Ovary (tissue), 3 donors: ENCODE results near the gene ZSWIM6.

ENCODE experiments used
- EP300 ChIP-seq: sonication (generic); formaldehyde crosslinking; IDR thresholded peaks from one replicate; pipeline ENCODE4 v1.6.1; 2017; ENCODE audit warnings: antibody characterized with exemption
- POLR2A ChIP-seq: fragments of 450-650 bp; IDR thresholded peaks from one replicate; pipeline ENCODE4 v1.6.1; 2017; ENCODE audit warnings: antibody characterized with exemption, mild to moderate bottlenecking, moderate library complexity
- TF ChIP-seq, protein P1 (sequence below), 3 donors: fragments of 450-650 bp in 2 of 3; fragments of 200-600 bp in 1 of 3; IDR thresholded peaks; one replicate each; pipeline versions ENCODE4 v1.5.1 to v1.8.0; 2016 to 2022; ENCODE audit warnings: antibody characterized with exemption in 3 of 3, mild to moderate bottlenecking in 1 of 3
- donor health status: DM: no; HTN: no; CAD: no.

- TF ChIP-seq, protein P1, sequence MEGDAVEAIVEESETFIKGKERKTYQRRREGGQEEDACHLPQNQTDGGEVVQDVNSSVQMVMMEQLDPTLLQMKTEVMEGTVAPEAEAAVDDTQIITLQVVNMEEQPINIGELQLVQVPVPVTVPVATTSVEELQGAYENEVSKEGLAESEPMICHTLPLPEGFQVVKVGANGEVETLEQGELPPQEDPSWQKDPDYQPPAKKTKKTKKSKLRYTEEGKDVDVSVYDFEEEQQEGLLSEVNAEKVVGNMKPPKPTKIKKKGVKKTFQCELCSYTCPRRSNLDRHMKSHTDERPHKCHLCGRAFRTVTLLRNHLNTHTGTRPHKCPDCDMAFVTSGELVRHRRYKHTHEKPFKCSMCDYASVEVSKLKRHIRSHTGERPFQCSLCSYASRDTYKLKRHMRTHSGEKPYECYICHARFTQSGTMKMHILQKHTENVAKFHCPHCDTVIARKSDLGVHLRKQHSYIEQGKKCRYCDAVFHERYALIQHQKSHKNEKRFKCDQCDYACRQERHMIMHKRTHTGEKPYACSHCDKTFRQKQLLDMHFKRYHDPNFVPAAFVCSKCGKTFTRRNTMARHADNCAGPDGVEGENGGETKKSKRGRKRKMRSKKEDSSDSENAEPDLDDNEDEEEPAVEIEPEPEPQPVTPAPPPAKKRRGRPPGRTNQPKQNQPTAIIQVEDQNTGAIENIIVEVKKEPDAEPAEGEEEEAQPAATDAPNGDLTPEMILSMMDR (IDR thresholded peaks at IDR 0.05), result no peak
- TF ChIP-seq POLR2A (no peak), EP300 (no peak)
Measured at GRCh38 chr5:61595426-61595825, 263.4 kb downstream of the ZSWIM6 start.
